Psoas muscle (tissue), 8 donors: ENCODE results near the gene TPCN2. TPM values are rescaled to one million over a fixed set of nuclear protein-coding genes. Genes with fewer than 3 reads are reported as not detected.

Experiments used
- ATAC-seq, 4 donors: fragments of 200-7000 bp; cut with Tn5 transposase; one replicate each; pipeline ENCODE4 v1.9.1; 2020; ENCODE audit warnings: moderate library complexity in 3 of 4, mild to moderate bottlenecking in 2 of 4
- DNase-seq, 2 donors: peaks; one replicate each; pipeline ENCODE4 v3.0.0-alpha.2; 2020
- H3K27ac ChIP-seq: fragments of 200-600 bp; one replicate; pipeline ENCODE4 v1.8.0; 2022
- H3K27me3 ChIP-seq, 3 donors: fragments of 200-600 bp in 1 of 3; one replicate each; pipeline versions ENCODE4 v1.6.1 to v1.8.0; 2013 to 2022; ENCODE audit warnings: low read length in 2 of 3, mild to moderate bottlenecking in 2 of 3, moderate library complexity in 1 of 3; ENCODE audit not compliant: insufficient read depth in 3 of 3
- H3K36me3 ChIP-seq, 2 donors: fragments of 200-600 bp in 1 of 2; one replicate each; pipeline versions ENCODE4 v1.6.1 to v1.8.0; 2013 to 2022; ENCODE audit warnings: low read depth in 1 of 2, mild to moderate bottlenecking in 1 of 2, moderate library complexity in 1 of 2; ENCODE audit not compliant: insufficient read depth in 1 of 2
- H3K4me1 ChIP-seq: fragments of 200-600 bp; one replicate; pipeline ENCODE4 v1.8.0; 2022
- H3K4me3 ChIP-seq: fragments of 200-600 bp; one replicate; pipeline ENCODE4 v1.8.0; 2022; ENCODE audit warnings: mild to moderate bottlenecking
- H3K9me3 ChIP-seq: fragments of 200-600 bp; one replicate; pipeline ENCODE4 v1.8.0; 2022
- CTCF ChIP-seq: fragments of 200-600 bp; IDR thresholded peaks from one replicate; pipeline ENCODE4 v1.8.0; 2022; ENCODE audit warnings: antibody characterized with exemption
- WGBS, 3 donors: extraction: QIAGEN DNeasy Blood & Tissue Kit; methylation state at CpG; one replicate each; pipeline versions ENCODE4 v1.1.6 to v1.1.7; 2013; 5-methylcytosine and 5-hydroxymethylcytosine counted together
- intact Hi-C, 2 donors: fragments of 100-400 bp; cut with DNase I; formaldehyde crosslinking; loops; one replicate each; pipeline versions ENCODE4 v1.11.0 to v1.14.2; 2022
- polyA plus RNA-seq, 3 donors: library from polyadenylated mRNA; stranded (reverse); fragments of 200-250 nt; gene quantifications; one replicate each; pipeline ENCODE4 v1.2.3, GENCODE V29; 2013
- total RNA-seq, 4 donors: library from RNA; stranded (reverse); fragmentation: NEBNext Ultra II Directional in 2 of 4; extraction: Animal tissue kit (Norgen Biotek cat#: 25700) in 2 of 4; gene quantifications; one replicate each; pipeline versions ENCODE4 v1.2.1 to v1.2.4, GENCODE V29; 2021 to 2023
- donor health status: healthy with polysubstance abuse.
- donor health status: DM: no; HTN: no; CAD: no; lungs with moderate emphysema.
- donor health status: Bipolar disorder and iron deficiency.
- donor health status: healthy.
- donor health status: DM: yes; HTN: yes; CAD: no.
- donor health status: DM: no; HTN: no; CAD: no.
- donor health status: DM: no; HTN: no; CAD: no.
- donor health status: DM: yes; HTN: yes; CAD: no.

Gene TPCN2
- total and polyA plus RNA-seq, 7 donors, result 2.2 to 6.0 (median 3.5) TPM

- DNase-seq (no peak), ATAC-seq (no peak)
- Histone ChIP-seq H3K4me1 (peaks cover 6% of the 10 kb centered on the region), H3K4me3 (no peak overlapping the region), H3K27me3 (peaks cover 0 to 26% (median 9%) of the 10 kb centered on the region in 3 donors), H3K36me3 (no peaks in the 10 kb centered on the region), H3K27ac (no peak overlapping the region), H3K9me3 (no peaks in the 10 kb centered on the region)
- no peak for TF ChIP-seq CTCF
- 84 to 90% (median 90%) methylated on average over 10 of the region's 10 CpGs for WGBS, 3 donors
- intact Hi-C loops, result no loop called here
These were observed 30.8 kb upstream of the TPCN2 start for GRCh38 chr11:69017951-69018350.

GRCh38 chr11:69018924-69019323, 29.8 kb upstream of the TPCN2 start:
- ATAC-seq (no peak), DNase-seq (no peak)
- intact Hi-C loops, result no loop called here
- WGBS, 3 donors, result 41 to 53% (median 44%) methylated on average over 13 of the region's 13 CpGs
- Histone ChIP-seq H3K36me3 (no peaks in the 10 kb centered on the region), H3K27me3 (peaks cover 0 to 17% (median 7%) of the 10 kb centered on the region in 3 donors), H3K4me3 (no peak overlapping the region), H3K9me3 (no peaks in the 10 kb centered on the region), H3K4me1 (no peaks in the 10 kb centered on the region), H3K27ac (no peak overlapping the region)
- TF ChIP-seq CTCF, result no peak

- Histone ChIP-seq H3K9me3 (no peaks in the 10 kb centered on the region), H3K4me1 (no peaks in the 10 kb centered on the region), H3K27ac (no peak overlapping the region), H3K36me3 (no peaks in the 10 kb centered on the region), H3K4me3 (no peak overlapping the region), H3K27me3 (peaks cover 0 to 2% (median 0%) of the 10 kb centered on the region in 3 donors)
- ATAC-seq, result no peak
- 43 to 52% (median 45%) methylated on average over 10 of the region's 10 CpGs for WGBS, 3 donors
- DNase-seq, result no peak
- TF ChIP-seq CTCF, result no peak
- intact Hi-C loops, result no loop called here
These were observed 26.5 kb upstream of the TPCN2 start for GRCh38 chr11:69022260-69022659.

- H3K9me3 ChIP-seq, result no peaks in the 10 kb centered on the region
- no peak overlapping the region for H3K4me3 ChIP-seq
- no peak for TF ChIP-seq CTCF
- no peak for ATAC-seq
- no peaks in the 10 kb centered on the region for H3K27me3 ChIP-seq
- intact Hi-C loops, result no loop called here
- DNase-seq, result no peak
- no peak overlapping the region for H3K27ac ChIP-seq
- no peaks in the 10 kb centered on the region for H3K36me3 ChIP-seq
- no peaks in the 10 kb centered on the region for H3K4me1 ChIP-seq
- WGBS, 3 donors, result 91 to 93% (median 92%) methylated on average over 6 of the region's 6 CpGs
These were observed 24.2 kb upstream of the TPCN2 start for GRCh38 chr11:69024509-69024908.

GRCh38 chr11:69027704-69028372, 20.9 kb upstream of the TPCN2 start:
- no peak overlapping the region for H3K27ac ChIP-seq
- TF ChIP-seq CTCF, result no peak
- H3K4me3 ChIP-seq, result no peak overlapping the region
- no peaks in the 10 kb centered on the region for H3K4me1 ChIP-seq
- 73 to 78% (median 73%) methylated on average over 9 of the region's 9 CpGs for WGBS, 3 donors
- no peaks in the 10 kb centered on the region for H3K36me3 ChIP-seq
- DNase-seq (no peak), ATAC-seq (no peak)
- H3K27me3 ChIP-seq, result peaks cover 0 to 5% (median 0%) of the 10 kb centered on the region in 3 donors
- intact Hi-C loops, result no loop called here
- no peaks in the 10 kb centered on the region for H3K9me3 ChIP-seq
